WTC11 (cell line): Measurements from ENCODE around the gene SLC66A2. TPM values are rescaled to one million over a fixed set of nuclear protein-coding genes. Genes with fewer than 3 reads are reported as not detected.

ENCODE experiments used
- ATAC-seq: fragments of 200-7000 bp; cut with Tn5 transposase; 2 replicates; pipeline ENCODE4 v1.10.0; 2021; ENCODE audit warnings: mild to moderate bottlenecking, moderate library complexity
- CTCF ChIA-PET: fragments of 300-600 bp; sonication (Branson Sonifier 250); formaldehyde crosslinking; loops from one replicate; lab custom pipeline; 2021; ENCODE audit warnings: antibody characterized with exemption; lab: Charles Lee
- POLR2A ChIA-PET: fragments of 350-600 bp; sonication (Branson Sonifier 250); formaldehyde crosslinking; loops from one replicate; lab custom pipeline; 2021; ENCODE audit warnings: antibody characterized with exemption; lab: Charles Lee
- DNase-seq: peaks from one replicate; pipeline ENCODE4 v3.0.0; 2021; ENCODE audit warnings: low spot score
- H3K27ac Mint-ChIP-seq: 2 replicates; pipeline ENCODE4 v1.8.0; 2021; ENCODE audit warnings: mixed read lengths
- H3K27me3 Mint-ChIP-seq: 2 replicates; pipeline ENCODE4 v1.8.0; 2021; ENCODE audit warnings: low read depth, mild to moderate bottlenecking, moderate library complexity, mixed read lengths
- H3K36me3 Mint-ChIP-seq: 2 replicates; pipeline ENCODE4 v1.8.0; 2021; ENCODE audit warnings: mixed read lengths
- H3K4me1 Mint-ChIP-seq: 2 replicates; pipeline ENCODE4 v1.8.0; 2022; ENCODE audit warnings: mixed read lengths
- H3K4me3 Mint-ChIP-seq: 2 replicates; pipeline ENCODE4 v1.8.0; 2021; ENCODE audit warnings: mild to moderate bottlenecking, moderate library complexity, mixed read lengths
- H3K9me3 Mint-ChIP-seq: 2 replicates; pipeline ENCODE4 v1.8.0; 2021; ENCODE audit warnings: mixed read lengths
- ATF1 ChIP-seq: sonication (generic); formaldehyde crosslinking; IDR thresholded peaks from 2 replicates; pipeline ENCODE4 v1.8.1; 2023; ENCODE audit warnings: mild to moderate bottlenecking, moderate library complexity, missing genetic modification reagents
- ATF2 ChIP-seq: sonication (generic); formaldehyde crosslinking; IDR thresholded peaks from 2 replicates; pipeline ENCODE4 v1.8.1; 2022; ENCODE audit warnings: low read depth, missing genetic modification reagents, borderline replicate concordance
- CBFB ChIP-seq: sonication (generic); formaldehyde crosslinking; IDR thresholded peaks from 2 replicates; pipeline ENCODE4 v1.8.1; 2022; ENCODE audit warnings: mild to moderate bottlenecking, low read depth, missing genetic modification reagents
- CDX4 ChIP-seq: fragments of 250-450 bp; sonication (Bioruptor Pico); IDR thresholded peaks from 2 replicates; pipeline ENCODE4 v1.9.0; 2021; ENCODE audit warnings: moderate library complexity, mild to moderate bottlenecking, inconsistent platforms, borderline replicate concordance
- CREM ChIP-seq: sonication (generic); formaldehyde crosslinking; IDR thresholded peaks from 2 replicates; pipeline ENCODE4 v1.8.1; 2022; ENCODE audit warnings: mild to moderate bottlenecking, missing genetic modification reagents, moderate library complexity
- FOXJ3 ChIP-seq: sonication (generic); formaldehyde crosslinking; IDR thresholded peaks from 2 replicates; pipeline ENCODE4 v1.9.0; 2021; ENCODE audit warnings: missing genetic modification reagents, mild to moderate bottlenecking, borderline replicate concordance
- FOXP1 ChIP-seq: sonication (generic); formaldehyde crosslinking; IDR thresholded peaks from 2 replicates; pipeline ENCODE4 v1.8.0; 2022; ENCODE audit warnings: missing genetic modification reagents, mild to moderate bottlenecking, moderate library complexity, borderline replicate concordance
- HMGA2 ChIP-seq: fragments of 250-450 bp; sonication (Bioruptor Pico); IDR thresholded peaks from 2 replicates; pipeline ENCODE4 v1.4.0; 2021; ENCODE audit warnings: mild to moderate bottlenecking, moderate library complexity
- OVOL2 ChIP-seq: fragments of 250-450 bp; sonication (Bioruptor Pico); IDR thresholded peaks from 2 replicates; pipeline ENCODE4 v1.9.0; 2021; ENCODE audit warnings: mild to moderate bottlenecking, borderline replicate concordance
- PREB ChIP-seq: sonication (generic); formaldehyde crosslinking; IDR thresholded peaks from 2 replicates; pipeline ENCODE4 v1.8.1; 2022; ENCODE audit warnings: mild to moderate bottlenecking, missing genetic modification reagents, moderate library complexity, borderline replicate concordance
- RELA ChIP-seq: sonication (generic); formaldehyde crosslinking; IDR thresholded peaks from 2 replicates; pipeline ENCODE4 v1.8.1; 2022; ENCODE audit warnings: missing genetic modification reagents, mild to moderate bottlenecking, borderline replicate concordance
- SOX15 ChIP-seq: fragments of 250-450 bp; sonication (Bioruptor Pico); IDR thresholded peaks from 2 replicates; pipeline ENCODE4 v1.9.0; 2021; ENCODE audit warnings: mild to moderate bottlenecking
- TCF7 ChIP-seq: sonication (generic); formaldehyde crosslinking; IDR thresholded peaks from 2 replicates; pipeline ENCODE4 v1.8.0; 2022; ENCODE audit warnings: mild to moderate bottlenecking, low read depth, missing genetic modification reagents, moderate library complexity
- TEAD4 ChIP-seq: sonication (generic); formaldehyde crosslinking; IDR thresholded peaks from 2 replicates; pipeline ENCODE4 v1.8.0; 2022; ENCODE audit warnings: mild to moderate bottlenecking, missing genetic modification reagents
- ZBTB21 ChIP-seq: sonication (generic); formaldehyde crosslinking; IDR thresholded peaks from 2 replicates; pipeline ENCODE4 v1.8.1; 2023; ENCODE audit warnings: mild to moderate bottlenecking, missing genetic modification reagents, borderline replicate concordance
- ZNF121 ChIP-seq: sonication (generic); formaldehyde crosslinking; IDR thresholded peaks from 2 replicates; pipeline ENCODE4 v1.8.0; 2023; ENCODE audit warnings: missing genetic modification reagents
- ZNF317 ChIP-seq: sonication (generic); formaldehyde crosslinking; IDR thresholded peaks from 2 replicates; pipeline ENCODE4 v1.8.1; 2023; ENCODE audit warnings: low read depth, mild to moderate bottlenecking, moderate library complexity, missing genetic modification reagents, borderline replicate concordance
- ZNF396 ChIP-seq: fragments of 250-450 bp; sonication (Bioruptor Pico); IDR thresholded peaks from 2 replicates; pipeline ENCODE4 v1.8.0; 2021; ENCODE audit warnings: mild to moderate bottlenecking, moderate library complexity, borderline replicate concordance
- total RNA-seq: library from RNA; stranded (reverse); gene quantifications from 3 replicates; pipeline ENCODE4 v1.2.3, GENCODE V29; 2021
- TF ChIP-seq, protein P1 (sequence below): sonication (generic); formaldehyde crosslinking; IDR thresholded peaks from 2 replicates; pipeline ENCODE4 v1.8.1; 2022; ENCODE audit warnings: mild to moderate bottlenecking, moderate library complexity, missing genetic modification reagents
- TF ChIP-seq, protein P2 (sequence below): sonication (generic); formaldehyde crosslinking; IDR thresholded peaks from 2 replicates; pipeline ENCODE4 v1.8.1; 2023; ENCODE audit warnings: mild to moderate bottlenecking, missing genetic modification reagents, moderate library complexity
- TF ChIP-seq, protein P3 (sequence below): fragments of 250-450 bp; sonication (Bioruptor Pico); IDR thresholded peaks from 2 replicates; pipeline ENCODE4 v1.8.0; 2021; ENCODE audit warnings: mild to moderate bottlenecking
- TF ChIP-seq, protein P4 (sequence below): sonication (generic); formaldehyde crosslinking; IDR thresholded peaks from 2 replicates; pipeline ENCODE4 v1.8.1; 2023; ENCODE audit warnings: mild to moderate bottlenecking, moderate library complexity, missing genetic modification reagents

The SLC66A2 gene
- total RNA-seq, 1 experiment from 2014 or later: 20.9 TPM

GRCh38 chr18:79982736-79983135, 31.3 kb upstream of the SLC66A2 start:
- DNase-seq: no peak
- ATAC-seq: peak; percentile 45; the same call in 1 of the 2 replicates
- Mint-ChIP-seq H3K4me3 (no peak overlapping the region), H3K27ac (no peak overlapping the region), H3K27me3 (no peaks in the 10 kb centered on the region), H3K4me1 (peaks cover 24% of the 10 kb centered on the region), H3K36me3 (peaks cover 32% of the 10 kb centered on the region), H3K9me3 (no peaks in the 10 kb centered on the region)
- TF ChIP-seq CDX4 (CRISPR knock-in tag) (no peak), ZNF121 (no peak), TEAD4 (CRISPR knock-in tag) (no peak), ATF2 (CRISPR knock-in tag) (no peak), ZNF317 (no peak), OVOL2 (CRISPR knock-in tag) (no peak), SOX15 (CRISPR knock-in tag) (no peak), ATF1 (CRISPR knock-in tag) (no peak), HMGA2 (CRISPR knock-in tag) (no peak), PREB (no peak), FOXP1 (CRISPR knock-in tag) (no peak), ZBTB21 (CRISPR knock-in tag) (no peak), RELA (CRISPR knock-in tag) (no peak), CBFB (no peak), TCF7 (no peak), ZNF396 (CRISPR knock-in tag) (no peak), FOXJ3 (no peak)
- TF ChIP-seq, protein P1, sequence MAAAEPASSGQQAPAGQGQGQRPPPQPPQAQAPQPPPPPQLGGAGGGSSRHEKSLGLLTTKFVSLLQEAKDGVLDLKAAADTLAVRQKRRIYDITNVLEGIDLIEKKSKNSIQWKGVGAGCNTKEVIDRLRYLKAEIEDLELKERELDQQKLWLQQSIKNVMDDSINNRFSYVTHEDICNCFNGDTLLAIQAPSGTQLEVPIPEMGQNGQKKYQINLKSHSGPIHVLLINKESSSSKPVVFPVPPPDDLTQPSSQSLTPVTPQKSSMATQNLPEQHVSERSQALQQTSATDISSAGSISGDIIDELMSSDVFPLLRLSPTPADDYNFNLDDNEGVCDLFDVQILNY (CRISPR knock-in tag): no peak
- TF ChIP-seq, protein P2, sequence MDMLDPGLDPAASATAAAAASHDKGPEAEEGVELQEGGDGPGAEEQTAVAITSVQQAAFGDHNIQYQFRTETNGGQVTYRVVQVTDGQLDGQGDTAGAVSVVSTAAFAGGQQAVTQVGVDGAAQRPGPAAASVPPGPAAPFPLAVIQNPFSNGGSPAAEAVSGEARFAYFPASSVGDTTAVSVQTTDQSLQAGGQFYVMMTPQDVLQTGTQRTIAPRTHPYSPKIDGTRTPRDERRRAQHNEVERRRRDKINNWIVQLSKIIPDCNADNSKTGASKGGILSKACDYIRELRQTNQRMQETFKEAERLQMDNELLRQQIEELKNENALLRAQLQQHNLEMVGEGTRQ (CRISPR knock-in tag): no peak
- ChIA-PET POLR2A (interaction anchor here (0.8 kb wide), 1 partner anchor 51 kb away, joined by 3 read pairs; the partner anchor contains the start of gene RBFA), CTCF (interaction anchor here (1.4 to 1.5 kb wide), 2 partner anchors 15 to 51 kb away, joined by 3 to 5 read pairs; partner anchors contain the start of gene RBFA)

GRCh38 chr18:79980585-79980984, 29.1 kb upstream of the SLC66A2 start:
- ChIA-PET POLR2A (no interaction called here), CTCF (no interaction called here)
- DNase-seq (no peak), ATAC-seq (no peak)
- Mint-ChIP-seq H3K4me1 (peaks cover 9% of the 10 kb centered on the region), H3K36me3 (peaks cover 35% of the 10 kb centered on the region), H3K27ac (peak overlapping the region; percentile 65), H3K9me3 (no peaks in the 10 kb centered on the region), H3K27me3 (no peaks in the 10 kb centered on the region), H3K4me3 (no peak overlapping the region)
- TF ChIP-seq, protein P3, sequence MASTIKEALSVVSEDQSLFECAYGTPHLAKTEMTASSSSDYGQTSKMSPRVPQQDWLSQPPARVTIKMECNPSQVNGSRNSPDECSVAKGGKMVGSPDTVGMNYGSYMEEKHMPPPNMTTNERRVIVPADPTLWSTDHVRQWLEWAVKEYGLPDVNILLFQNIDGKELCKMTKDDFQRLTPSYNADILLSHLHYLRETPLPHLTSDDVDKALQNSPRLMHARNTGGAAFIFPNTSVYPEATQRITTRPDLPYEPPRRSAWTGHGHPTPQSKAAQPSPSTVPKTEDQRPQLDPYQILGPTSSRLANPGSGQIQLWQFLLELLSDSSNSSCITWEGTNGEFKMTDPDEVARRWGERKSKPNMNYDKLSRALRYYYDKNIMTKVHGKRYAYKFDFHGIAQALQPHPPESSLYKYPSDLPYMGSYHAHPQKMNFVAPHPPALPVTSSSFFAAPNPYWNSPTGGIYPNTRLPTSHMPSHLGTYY (CRISPR knock-in tag): no peak
- TF ChIP-seq HMGA2 (CRISPR knock-in tag) (no peak), FOXP1 (CRISPR knock-in tag) (no peak), RELA (CRISPR knock-in tag) (no peak), CREM (CRISPR knock-in tag) (no peak), CDX4 (CRISPR knock-in tag) (no peak), ATF2 (CRISPR knock-in tag) (no peak)
- TF ChIP-seq, protein P4, sequence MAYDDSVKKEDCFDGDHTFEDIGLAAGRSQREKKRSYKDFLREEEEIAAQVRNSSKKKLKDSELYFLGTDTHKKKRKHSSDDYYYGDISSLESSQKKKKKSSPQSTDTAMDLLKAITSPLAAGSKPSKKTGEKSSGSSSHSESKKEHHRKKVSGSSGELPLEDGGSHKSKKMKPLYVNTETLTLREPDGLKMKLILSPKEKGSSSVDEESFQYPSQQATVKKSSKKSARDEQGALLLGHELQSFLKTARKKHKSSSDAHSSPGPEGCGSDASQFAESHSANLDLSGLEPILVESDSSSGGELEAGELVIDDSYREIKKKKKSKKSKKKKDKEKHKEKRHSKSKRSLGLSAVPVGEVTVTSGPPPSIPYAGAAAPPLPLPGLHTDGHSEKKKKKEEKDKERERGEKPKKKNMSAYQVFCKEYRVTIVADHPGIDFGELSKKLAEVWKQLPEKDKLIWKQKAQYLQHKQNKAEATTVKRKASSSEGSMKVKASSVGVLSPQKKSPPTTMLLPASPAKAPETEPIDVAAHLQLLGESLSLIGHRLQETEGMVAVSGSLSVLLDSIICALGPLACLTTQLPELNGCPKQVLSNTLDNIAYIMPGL: no peak
